K562 (cell line): ENCODE results near the gene HOXD9.

Experiments
- BHLHE40 ChIP-seq: IDR thresholded peaks from 2 replicates; pipeline ENCODE4 v1.6.1; 2011; ENCODE audit warnings: low read length, improper control_type of control experiment
- CBX2 ChIP-seq: fragments of 200-600 bp; sonication (generic); IDR thresholded peaks from one replicate; pipeline ENCODE4 v1.6.1; 2012; ENCODE audit warnings: mild to moderate bottlenecking, low read length, inconsistent platforms; ENCODE audit not compliant: insufficient read depth, poor library complexity, severe bottlenecking
- CTCF ChIP-seq, 3 experiments: IDR thresholded peaks in 2 of 3; conservative IDR thresholded peaks in 1 of 3; 2 replicates each; pipeline ENCODE4 v1.5.1; 2011 to 2012; ENCODE audit warnings: low read length in 3 of 3, mild to moderate bottlenecking in 3 of 3, control low read depth in 2 of 3, improper control_type of control experiment in 1 of 3, inconsistent platforms in 1 of 3, low read depth in 1 of 3, mixed read lengths in 1 of 3, moderate library complexity in 1 of 3; ENCODE audit not compliant: insufficient read depth in 2 of 3
- EZH2 ChIP-seq: IDR thresholded peaks from 2 replicates; pipeline ENCODE4 v1.6.1; 2012; ENCODE audit warnings: low read depth, mild to moderate bottlenecking, inconsistent platforms, low read length, borderline replicate concordance
- FOXJ3 ChIP-seq: sonication (generic); formaldehyde crosslinking; IDR thresholded peaks from 2 replicates; pipeline ENCODE4 v1.4.0; 2020; ENCODE audit warnings: mild to moderate bottlenecking, missing genetic modification reagents
- POLR2AphosphoS5 ChIP-seq: IDR thresholded peaks from 2 replicates; pipeline ENCODE4 v1.6.1; 2011; ENCODE audit warnings: mild to moderate bottlenecking, low read depth, low read length, moderate library complexity; ENCODE audit not compliant: control insufficient read depth, insufficient read depth
- YY1 ChIP-seq, 3 experiments: IDR thresholded peaks; 2 replicates each; pipeline ENCODE4 v1.6.1; 2011; ENCODE audit warnings: low read length in 2 of 3, mild to moderate bottlenecking in 2 of 3, moderate library complexity in 2 of 3, borderline replicate concordance in 1 of 3, control low read depth in 1 of 3, low read depth in 1 of 3; ENCODE audit not compliant: insufficient read depth in 3 of 3, insufficient replicate concordance in 2 of 3, control insufficient read depth in 1 of 3, insufficient read length in 1 of 3; ENCODE audit errors: extremely low read depth in 1 of 3
- ZNF282 ChIP-seq: sonication (generic); formaldehyde crosslinking; IDR thresholded peaks from 2 replicates; pipeline ENCODE4 v1.8.1; 2023; ENCODE audit warnings: missing genetic modification reagents
- ZNF311 ChIP-seq: fragments of 250-450 bp; sonication (Bioruptor Pico); IDR thresholded peaks from 2 replicates; pipeline ENCODE4 v1.4.0; 2020; ENCODE audit warnings: mild to moderate bottlenecking, moderate library complexity
- TF ChIP-seq, protein P1 (sequence below), 2 experiments: IDR thresholded peaks in 1 of 2; conservative IDR thresholded peaks in 1 of 2; 2 replicates each; pipeline ENCODE4 v1.6.1; 2016; ENCODE audit warnings: low read depth in 2 of 2, mild to moderate bottlenecking in 1 of 2, missing compliant biosample characterization in 1 of 2, missing genetic modification characterization in 1 of 2, moderate library complexity in 1 of 2
- TF ChIP-seq, protein P2 (sequence below), 3 experiments: fragments of 200-800 bp in 1 of 3; sonication (Bioruptor generic) in 1 of 3; sonication (generic) in 1 of 3; formaldehyde crosslinking in 1 of 3; IDR thresholded peaks; 2 replicates each; pipeline versions ENCODE4 v1.6.1 to v1.8.0; 2016 to 2022; ENCODE audit warnings: mild to moderate bottlenecking in 2 of 3, missing compliant biosample characterization in 2 of 3, missing genetic modification characterization in 2 of 3, missing genetic modification reagents in 1 of 3

DNA sequence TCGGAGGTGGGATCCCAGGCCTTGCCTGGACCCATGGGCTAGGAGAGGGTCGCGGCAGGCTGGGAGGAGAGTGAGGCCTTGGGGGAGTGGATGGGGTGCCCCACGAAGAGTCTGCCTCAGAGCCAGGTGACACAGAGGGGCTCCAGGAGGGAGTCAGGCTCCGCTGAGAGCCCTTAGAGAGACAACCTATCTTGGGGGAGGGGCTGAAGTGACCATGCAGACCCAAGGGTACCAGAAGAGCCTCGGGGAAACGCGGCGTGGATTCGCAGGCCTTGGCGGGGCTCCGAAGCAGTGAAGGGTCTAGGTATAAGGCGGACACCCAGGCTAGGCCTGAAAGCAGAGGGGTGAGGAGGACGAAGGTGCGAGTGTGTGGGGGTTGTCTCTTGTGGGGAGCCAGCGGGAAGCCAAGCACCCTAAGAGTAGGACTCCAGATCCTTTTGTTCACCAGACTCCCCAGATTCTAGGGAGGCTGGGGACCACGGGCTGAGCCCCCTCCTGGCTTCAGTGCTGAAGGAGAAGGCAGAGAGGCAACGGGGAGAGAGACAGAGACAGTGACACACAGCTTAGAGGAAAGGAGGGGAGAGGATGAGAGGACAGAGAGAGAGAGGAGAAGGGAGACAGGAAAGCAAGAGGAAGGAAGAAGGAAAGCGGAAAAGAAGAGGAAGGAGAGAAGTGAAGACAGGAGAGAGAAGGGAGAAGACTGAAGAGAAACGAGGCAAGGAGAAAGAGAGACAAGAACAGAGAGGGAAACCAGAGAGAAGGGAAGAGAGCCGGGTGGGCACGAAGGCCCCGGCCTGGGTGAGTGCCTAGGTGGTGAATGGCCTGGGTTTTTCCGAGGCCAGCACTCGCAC lies 16.6 kb upstream of the HOXD9 start:
- TF ChIP-seq, protein P1, sequence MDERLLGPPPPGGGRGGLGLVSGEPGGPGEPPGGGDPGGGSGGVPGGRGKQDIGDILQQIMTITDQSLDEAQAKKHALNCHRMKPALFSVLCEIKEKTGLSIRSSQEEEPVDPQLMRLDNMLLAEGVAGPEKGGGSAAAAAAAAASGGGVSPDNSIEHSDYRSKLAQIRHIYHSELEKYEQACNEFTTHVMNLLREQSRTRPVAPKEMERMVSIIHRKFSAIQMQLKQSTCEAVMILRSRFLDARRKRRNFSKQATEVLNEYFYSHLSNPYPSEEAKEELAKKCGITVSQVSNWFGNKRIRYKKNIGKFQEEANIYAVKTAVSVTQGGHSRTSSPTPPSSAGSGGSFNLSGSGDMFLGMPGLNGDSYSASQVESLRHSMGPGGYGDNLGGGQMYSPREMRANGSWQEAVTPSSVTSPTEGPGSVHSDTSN (CRISPR knock-in tag; IDR thresholded peaks at IDR 0.05; ENCODE audit: low read depth) = no peak
- TF ChIP-seq, protein P1 (tag; conservative IDR thresholded peaks at IDR 0.05; ENCODE audit: low read depth) = no peak
- TF ChIP-seq ZNF282 (no peak), YY1 (IDR thresholded peaks at IDR 0.05; ENCODE audit: borderline replicate concordance in 1 of 3, control insufficient read depth in 1 of 3, extremely low read depth in 1 of 3, insufficient read depth in 3 of 3, insufficient read length in 1 of 3, insufficient replicate concordance in 2 of 3, low read depth in 1 of 3, low read length in 2 of 3) (no peak), CTCF (IDR thresholded peaks at IDR 0.05 in 2 of 3, conservative IDR thresholded peaks at IDR 0.05 in 1 of 3; ENCODE audit: insufficient read depth in 2 of 3, low read depth in 1 of 3, low read length in 3 of 3) (no peak), FOXJ3 (no peak), CBX2 (no peak), EZH2 (no peak), BHLHE40 (no peak), POLR2AphosphoS5 (no peak), ZNF311 (CRISPR knock-in tag) (no peak)
- TF ChIP-seq, protein P2, sequence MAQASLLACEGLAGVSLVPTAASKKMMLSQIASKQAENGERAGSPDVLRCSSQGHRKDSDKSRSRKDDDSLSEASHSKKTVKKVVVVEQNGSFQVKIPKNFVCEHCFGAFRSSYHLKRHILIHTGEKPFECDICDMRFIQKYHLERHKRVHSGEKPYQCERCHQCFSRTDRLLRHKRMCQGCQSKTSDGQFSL (CRISPR knock-in tag; IDR thresholded peaks at IDR 0.05) = no peak
- TF ChIP-seq, protein P2 (tag; IDR thresholded peaks at IDR 0.05) = no peak
